Measurements from ENCODE around the gene SLC15A5. TPM values are rescaled to one million over a fixed set of nuclear protein-coding genes. Genes with fewer than 3 reads are reported as not detected.
A peak's percentile ranks its signal among the peaks of the same experiment; 100 is the strongest.

The SLC15A5 gene
- total RNA-seq, 4 donors from 2014 or later = not detected

DNA sequence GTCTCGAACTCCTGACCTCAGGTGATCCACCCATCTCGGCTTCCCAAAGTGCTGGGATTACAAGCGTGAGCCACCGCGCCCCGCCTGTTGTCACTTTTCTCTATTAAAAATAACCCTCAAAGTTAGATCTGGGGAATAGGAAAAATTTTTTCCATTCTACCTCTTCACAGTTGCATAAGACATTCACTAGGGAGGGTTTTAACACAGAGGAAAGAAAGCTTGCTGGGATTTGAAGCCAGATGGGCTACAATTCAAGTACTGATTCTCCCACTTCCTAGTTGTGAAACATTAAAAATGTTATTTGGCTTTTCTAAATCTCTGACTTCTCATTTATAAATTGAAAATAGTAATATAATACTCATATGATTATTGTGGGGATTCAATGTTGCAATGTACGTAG lies 23.3 kb upstream of the SLC15A5 start:
- TF ChIP-seq, protein P1, sequence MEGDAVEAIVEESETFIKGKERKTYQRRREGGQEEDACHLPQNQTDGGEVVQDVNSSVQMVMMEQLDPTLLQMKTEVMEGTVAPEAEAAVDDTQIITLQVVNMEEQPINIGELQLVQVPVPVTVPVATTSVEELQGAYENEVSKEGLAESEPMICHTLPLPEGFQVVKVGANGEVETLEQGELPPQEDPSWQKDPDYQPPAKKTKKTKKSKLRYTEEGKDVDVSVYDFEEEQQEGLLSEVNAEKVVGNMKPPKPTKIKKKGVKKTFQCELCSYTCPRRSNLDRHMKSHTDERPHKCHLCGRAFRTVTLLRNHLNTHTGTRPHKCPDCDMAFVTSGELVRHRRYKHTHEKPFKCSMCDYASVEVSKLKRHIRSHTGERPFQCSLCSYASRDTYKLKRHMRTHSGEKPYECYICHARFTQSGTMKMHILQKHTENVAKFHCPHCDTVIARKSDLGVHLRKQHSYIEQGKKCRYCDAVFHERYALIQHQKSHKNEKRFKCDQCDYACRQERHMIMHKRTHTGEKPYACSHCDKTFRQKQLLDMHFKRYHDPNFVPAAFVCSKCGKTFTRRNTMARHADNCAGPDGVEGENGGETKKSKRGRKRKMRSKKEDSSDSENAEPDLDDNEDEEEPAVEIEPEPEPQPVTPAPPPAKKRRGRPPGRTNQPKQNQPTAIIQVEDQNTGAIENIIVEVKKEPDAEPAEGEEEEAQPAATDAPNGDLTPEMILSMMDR (IDR thresholded peaks at IDR 0.05) = no peak
- TF ChIP-seq EP300 (IDR thresholded peaks at IDR 0.05) = no peak
- no peak for TF ChIP-seq POLR2A (IDR thresholded peaks at IDR 0.05; ENCODE audit: low read depth)
- TF ChIP-seq POLR2AphosphoS5 (IDR thresholded peaks at IDR 0.05) = no peak
- no peak for DNase-seq (ENCODE audit: extremely low spot score)
- Histone ChIP-seq H3K4me3 (no peak overlapping the region), H3K27ac (replicated peaks in 1 of 4) (peak overlapping the region; percentile 18 to 60 (median 44)), H3K27me3 (no peaks in the 10 kb centered on the region), H3K4me1 (no peaks in the 10 kb centered on the region), H3K36me3 (no peaks in the 10 kb centered on the region), H3K9me3 (no peaks in the 10 kb centered on the region)
- intact Hi-C loops (cut with DNase I) = no loop called here
- WGBS = 71% methylated on average over 7 of the region's 7 CpGs

DNA sequence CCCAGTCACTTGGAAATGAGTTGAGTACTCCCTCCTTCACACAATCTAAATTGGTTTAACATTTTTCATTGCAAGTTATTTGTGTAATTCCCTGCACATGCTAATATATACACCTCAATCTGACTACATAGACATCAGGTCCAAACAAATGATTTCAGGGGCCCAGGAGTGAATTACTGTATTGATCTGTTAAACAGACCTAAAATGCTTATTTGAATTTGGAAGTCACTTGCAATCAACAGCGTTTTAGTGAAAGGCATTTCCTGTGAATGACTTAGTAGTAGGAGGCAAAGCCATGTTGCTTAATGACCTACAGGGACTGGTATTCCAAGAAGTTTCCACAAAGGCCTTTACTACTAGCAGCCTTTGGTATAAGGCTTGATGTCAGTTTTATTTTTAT lies 22.6 kb upstream of the SLC15A5 start:
- Histone ChIP-seq H3K4me1 (no peaks in the 10 kb centered on the region), H3K36me3 (no peaks in the 10 kb centered on the region), H3K27ac (replicated peaks in 1 of 4) (peak overlapping the region; percentile 18 to 60 (median 44)), H3K4me3 (no peak overlapping the region), H3K27me3 (no peaks in the 10 kb centered on the region), H3K9me3 (no peaks in the 10 kb centered on the region)
- TF ChIP-seq POLR2AphosphoS5 (IDR thresholded peaks at IDR 0.05) = no peak
- no peak for TF ChIP-seq EP300 (IDR thresholded peaks at IDR 0.05)
- TF ChIP-seq POLR2A (IDR thresholded peaks at IDR 0.05; ENCODE audit: low read depth) = no peak
- TF ChIP-seq, protein P1 (IDR thresholded peaks at IDR 0.05) = no peak
- WGBS = 39% methylated on average over 1 of the region's 1 CpG
- no peak for DNase-seq (ENCODE audit: extremely low spot score)
- intact Hi-C loops (cut with DNase I) = no loop called here

DNA sequence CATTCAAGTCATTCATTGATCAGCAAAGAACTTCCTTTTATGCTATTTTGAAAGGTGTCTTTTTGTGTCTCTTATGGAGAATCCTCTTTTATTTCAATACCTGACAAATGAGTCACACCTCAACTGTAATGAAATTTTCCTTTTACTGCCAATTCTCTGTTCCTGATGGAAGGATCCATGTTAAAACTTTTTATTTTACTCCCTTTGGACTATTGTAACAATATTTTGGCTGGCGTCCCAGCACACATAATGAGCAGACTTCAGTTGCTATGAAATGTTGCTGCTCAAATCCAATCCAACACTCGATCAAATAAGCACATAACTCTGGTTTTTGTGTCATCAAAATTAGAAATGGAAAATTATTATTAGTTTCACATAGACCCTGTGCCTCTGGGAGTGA lies 21.9 kb upstream of the SLC15A5 start:
- H3K36me3 ChIP-seq = no peaks in the 10 kb centered on the region
- no peak overlapping the region for H3K27ac ChIP-seq (replicated peaks in 1 of 4)
- H3K27me3 ChIP-seq = no peaks in the 10 kb centered on the region
- DNase-seq (ENCODE audit: extremely low spot score) = no peak
- no peak overlapping the region for H3K4me3 ChIP-seq
- intact Hi-C loops (cut with DNase I) = no loop called here
- WGBS = 53% methylated on average over 2 of the region's 2 CpGs
- H3K9me3 ChIP-seq = no peaks in the 10 kb centered on the region
- TF ChIP-seq, protein P1 (IDR thresholded peaks at IDR 0.05) = no peak
- TF ChIP-seq POLR2A (IDR thresholded peaks at IDR 0.05; ENCODE audit: low read depth) (no peak), EP300 (IDR thresholded peaks at IDR 0.05) (no peak), POLR2AphosphoS5 (IDR thresholded peaks at IDR 0.05) (no peak)
- H3K4me1 ChIP-seq = no peaks in the 10 kb centered on the region

DNA sequence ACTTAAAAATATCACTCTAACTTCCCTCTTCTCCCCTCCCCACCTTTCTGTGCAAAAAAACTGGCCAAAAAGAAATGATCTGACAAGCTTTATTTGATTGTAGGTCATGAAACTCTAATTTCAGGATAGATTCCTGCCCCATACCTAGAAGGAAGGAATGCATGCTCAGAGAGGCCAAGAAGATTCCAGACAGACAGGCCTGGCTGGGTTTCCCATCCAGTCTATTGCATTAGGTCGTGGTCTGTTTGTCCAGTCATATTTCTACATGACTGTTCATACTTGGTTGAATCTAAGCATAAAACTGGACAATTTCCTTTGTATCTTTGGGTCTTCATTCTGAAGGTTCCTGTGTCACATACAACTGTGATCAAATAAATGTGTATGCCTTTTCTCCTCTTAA lies 20.0 kb upstream of the SLC15A5 start:
- Histone ChIP-seq H3K36me3 (no peaks in the 10 kb centered on the region), H3K27me3 (no peaks in the 10 kb centered on the region), H3K4me1 (no peaks in the 10 kb centered on the region), H3K27ac (replicated peaks in 1 of 4) (no peak overlapping the region), H3K9me3 (no peaks in the 10 kb centered on the region), H3K4me3 (no peak overlapping the region)
- intact Hi-C loops (cut with DNase I) = no loop called here
- no peak for DNase-seq (ENCODE audit: extremely low spot score)
- whole genome bisulfite sequencing = 44% methylated on average over 1 of the region's 1 CpG
- TF ChIP-seq POLR2AphosphoS5 (IDR thresholded peaks at IDR 0.05) (no peak), EP300 (IDR thresholded peaks at IDR 0.05) (no peak), POLR2A (IDR thresholded peaks at IDR 0.05; ENCODE audit: low read depth) (no peak)
- TF ChIP-seq, protein P1 (IDR thresholded peaks at IDR 0.05) = no peak

DNA sequence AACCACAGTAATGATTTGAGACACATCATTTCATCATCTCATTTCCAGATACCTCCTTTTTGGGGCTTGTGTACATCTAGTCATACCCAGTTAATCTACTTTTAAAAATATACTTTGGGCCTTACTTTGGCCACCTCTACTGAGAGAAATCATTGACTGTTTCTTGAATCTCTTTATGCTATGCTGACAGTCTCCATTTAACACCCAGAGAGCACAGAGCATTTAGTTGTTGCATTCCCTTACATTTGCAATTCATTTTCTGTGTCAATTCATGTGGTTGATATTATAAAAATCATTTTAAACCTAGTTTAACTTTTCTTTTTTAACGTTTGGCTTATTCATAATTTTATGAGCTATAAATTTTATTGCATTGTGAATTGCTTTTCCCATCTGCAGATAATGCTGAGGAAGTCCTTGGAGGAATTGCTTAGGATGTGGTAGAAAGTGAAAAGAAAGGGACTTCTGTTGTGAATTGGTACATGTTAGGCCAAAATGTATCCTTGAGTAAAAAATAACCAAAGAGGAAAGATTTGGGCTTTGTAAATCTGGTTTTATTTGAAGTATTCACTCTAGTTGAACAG lies 17.0 kb upstream of the SLC15A5 start:
- Histone ChIP-seq H3K4me1 (no peaks in the 10 kb centered on the region), H3K36me3 (no peaks in the 10 kb centered on the region), H3K27me3 (no peaks in the 10 kb centered on the region), H3K27ac (replicated peaks in 1 of 4) (no peak overlapping the region), H3K4me3 (no peak overlapping the region), H3K9me3 (no peaks in the 10 kb centered on the region)
- DNase-seq (ENCODE audit: extremely low spot score) = no peak
- intact Hi-C loops (cut with DNase I) = no loop called here
- TF ChIP-seq, protein P1 (IDR thresholded peaks at IDR 0.05) = no peak
- TF ChIP-seq EP300 (IDR thresholded peaks at IDR 0.05) (no peak), POLR2AphosphoS5 (IDR thresholded peaks at IDR 0.05) (no peak), POLR2A (IDR thresholded peaks at IDR 0.05; ENCODE audit: low read depth) (no peak)
- 28% methylated on average over 1 of the region's 1 CpG for WGBS
